ENCODE data around the gene ZNF439.
"Not testable (repeated sequence)": the region's sequence is repeated elsewhere in the genome, so short reads cannot be mapped to it uniquely, and the experiment has no call there.

ZNF439 gene

DNA sequence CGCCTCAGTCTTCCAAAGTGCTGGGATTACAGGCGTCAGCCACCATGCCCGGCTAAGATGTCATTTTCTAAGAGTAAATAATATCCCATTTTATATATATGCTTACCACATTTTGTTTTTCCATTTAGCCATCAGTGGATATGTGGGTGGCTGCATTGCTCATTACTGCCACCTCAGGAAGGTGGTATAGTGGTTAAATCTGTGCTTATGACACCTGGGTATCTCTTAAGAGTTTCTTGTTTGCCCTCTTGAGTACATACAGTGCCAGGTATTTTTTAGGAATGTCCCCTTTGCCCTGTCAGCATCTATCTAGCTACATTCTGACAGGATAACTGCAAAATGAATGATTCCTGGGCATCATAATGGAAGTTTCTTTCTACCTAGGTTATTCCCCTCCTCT lies 53.7 kb downstream of the ZNF439 start:
- Histone ChIP-seq H3K27ac (ENCODE audit: low read length) (no peak overlapping the region), H3K27me3 (ENCODE audit: low read depth, low read length) (no peaks in the 10 kb centered on the region), H3K9me3 (ENCODE audit: control insufficient read depth in 1 of 2, low read length in 2 of 2) (peaks cover 21 to 46% of the 10 kb centered on the region in 2 donors), H3K4me3 (ENCODE audit: low read depth in 1 of 2, low read length in 2 of 2) (peak overlapping the region in 1 of 2 donors; percentile 9), H3K36me3 (ENCODE audit: control insufficient read depth in 1 of 2, insufficient read depth in 2 of 2, low read length in 2 of 2) (peaks cover 12 to 38% of the 10 kb centered on the region in 2 donors), H3K4me1 (ENCODE audit: control insufficient read depth in 1 of 2, insufficient read depth in 2 of 2, low read length in 2 of 2) (no peaks in the 10 kb centered on the region)

- peak overlapping the region; percentile 22 to 56 for H3K4me3 ChIP-seq (ENCODE audit: low read depth in 1 of 2, low read length in 2 of 2)
- H3K4me1 ChIP-seq (ENCODE audit: control insufficient read depth in 1 of 2, insufficient read depth in 2 of 2, low read length in 2 of 2): no peaks in the 10 kb centered on the region
- H3K27ac ChIP-seq (ENCODE audit: low read length): no peak overlapping the region
- peaks cover 21 to 38% of the 10 kb centered on the region in 2 donors for H3K9me3 ChIP-seq (ENCODE audit: control insufficient read depth in 1 of 2, low read length in 2 of 2)
- peaks cover 12 to 32% of the 10 kb centered on the region in 2 donors for H3K36me3 ChIP-seq (ENCODE audit: control insufficient read depth in 1 of 2, insufficient read depth in 2 of 2, low read length in 2 of 2)
- no peaks in the 10 kb centered on the region for H3K27me3 ChIP-seq (ENCODE audit: low read depth, low read length)
Observed at GRCh38 chr19:11905928-11906327, 57.4 kb downstream of the ZNF439 start.

- H3K4me1 ChIP-seq (ENCODE audit: control insufficient read depth in 1 of 2, insufficient read depth in 2 of 2, low read length in 2 of 2); H3K27me3 ChIP-seq (ENCODE audit: low read depth, low read length); H3K36me3 ChIP-seq (ENCODE audit: control insufficient read depth in 1 of 2, insufficient read depth in 2 of 2, low read length in 2 of 2); H3K27ac ChIP-seq (ENCODE audit: low read length): not testable (repeated sequence)
- Histone ChIP-seq H3K4me3 (ENCODE audit: low read depth in 1 of 2, low read length in 2 of 2) (peak overlapping the region in 1 of 2 donors; percentile 2), H3K9me3 (ENCODE audit: control insufficient read depth in 1 of 2, low read length in 2 of 2) (peaks cover 4 to 31% of the 10 kb centered on the region in 2 donors)
Observed at GRCh38 chr19:11911937-11912336, 63.4 kb downstream of the ZNF439 start.

GRCh38 chr19:11914417-11915051 lies 66.0 kb downstream of the ZNF439 start:
- peaks cover 4 to 31% of the 10 kb centered on the region in 2 donors for H3K9me3 ChIP-seq (ENCODE audit: control insufficient read depth in 1 of 2, low read length in 2 of 2)
- H3K27me3 ChIP-seq (ENCODE audit: low read depth, low read length): not testable (repeated sequence)

More at GRCh38 chr19:11914417-11915051, 66.0 kb downstream of the ZNF439 start:
- H3K36me3 ChIP-seq (ENCODE audit: control insufficient read depth in 1 of 2, insufficient read depth in 2 of 2, low read length in 2 of 2); H3K27ac ChIP-seq (ENCODE audit: low read length); H3K4me1 ChIP-seq (ENCODE audit: control insufficient read depth in 1 of 2, insufficient read depth in 2 of 2, low read length in 2 of 2); H3K4me3 ChIP-seq (ENCODE audit: low read depth in 1 of 2, low read length in 2 of 2): not testable (repeated sequence)
